HG03565 (cell line): ENCODE data around the gene EIF4E1B.

Source experiments
- ATAC-seq: cut with Tn5 transposase; IDR thresholded peaks from one replicate; pipeline ENCODE4 v1.9.1; 2021; ENCODE audit warnings: mild to moderate bottlenecking, moderate library complexity; ENCODE audit not compliant: unreplicated experiment

The EIF4E1B gene

DNA sequence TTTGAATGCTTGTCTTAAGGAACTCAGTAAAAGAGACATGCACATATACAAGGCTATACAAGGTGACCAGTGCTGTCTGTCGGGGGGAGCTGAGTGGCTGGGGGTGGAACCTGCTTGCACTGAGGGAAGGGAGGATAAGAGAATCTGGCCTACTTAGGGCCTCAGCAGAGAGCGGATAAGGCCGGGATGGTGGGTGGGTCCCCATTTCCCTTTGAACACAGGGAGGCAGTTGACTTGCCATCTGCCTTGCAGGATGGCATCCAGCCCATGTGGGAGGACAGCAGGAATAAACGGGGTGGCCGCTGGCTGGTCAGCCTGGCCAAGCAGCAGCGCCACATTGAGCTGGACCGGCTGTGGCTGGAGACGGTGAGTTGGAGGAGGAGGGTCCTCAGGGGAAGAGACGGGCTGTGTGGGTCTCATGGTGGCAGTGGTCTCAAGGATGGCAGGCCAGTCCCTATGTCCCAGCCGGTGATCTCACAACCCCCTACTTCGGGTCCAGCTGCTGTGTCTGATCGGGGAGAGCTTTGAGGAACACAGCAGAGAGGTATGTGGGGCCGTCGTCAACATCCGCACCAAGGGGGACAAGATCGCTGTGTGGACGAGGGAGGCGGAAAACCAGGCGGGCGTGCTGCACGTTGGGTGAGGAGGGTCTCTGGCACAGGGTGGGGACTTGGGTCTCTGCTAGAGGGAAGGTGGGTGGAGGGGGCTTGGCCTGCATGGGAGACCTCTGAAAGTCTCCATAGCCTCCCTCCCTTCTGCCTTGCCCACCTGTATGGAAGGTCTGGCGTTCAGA lies 14.6 kb downstream of the EIF4E1B start:
- no peak for ATAC-seq

DNA sequence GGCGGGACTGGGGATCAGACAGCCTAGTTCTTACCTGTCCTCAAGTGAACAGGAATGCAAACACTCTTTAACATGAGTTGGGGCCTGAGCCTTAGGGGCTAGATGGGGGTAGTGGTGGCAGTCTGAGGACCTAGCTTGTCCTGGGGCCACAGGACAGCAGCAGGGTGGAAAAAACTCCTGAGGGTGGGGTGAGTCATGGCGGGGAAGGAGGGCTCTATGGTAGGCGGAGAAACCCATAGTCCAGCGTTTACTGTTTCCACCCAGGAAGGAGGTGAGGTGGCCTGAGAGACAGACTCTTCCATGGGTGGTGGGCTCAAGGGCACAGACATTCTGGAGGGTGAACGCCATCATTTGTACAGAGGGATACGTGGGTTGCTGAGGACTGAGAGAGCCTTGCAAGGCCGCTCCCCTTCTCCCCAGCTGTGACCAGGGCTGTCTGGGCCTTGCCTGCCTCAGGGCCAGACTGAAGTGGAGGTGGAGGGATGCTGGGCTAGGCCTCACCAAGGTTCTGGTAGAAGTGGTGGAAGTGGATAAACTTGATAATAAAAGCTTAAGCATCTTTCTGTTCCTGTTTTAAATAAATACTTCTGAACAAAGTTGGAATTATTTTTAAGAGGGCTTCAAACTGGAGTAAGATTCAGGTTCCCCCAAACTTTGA lies 15.7 kb downstream of the EIF4E1B start:
- ATAC-seq, result no peak

DNA sequence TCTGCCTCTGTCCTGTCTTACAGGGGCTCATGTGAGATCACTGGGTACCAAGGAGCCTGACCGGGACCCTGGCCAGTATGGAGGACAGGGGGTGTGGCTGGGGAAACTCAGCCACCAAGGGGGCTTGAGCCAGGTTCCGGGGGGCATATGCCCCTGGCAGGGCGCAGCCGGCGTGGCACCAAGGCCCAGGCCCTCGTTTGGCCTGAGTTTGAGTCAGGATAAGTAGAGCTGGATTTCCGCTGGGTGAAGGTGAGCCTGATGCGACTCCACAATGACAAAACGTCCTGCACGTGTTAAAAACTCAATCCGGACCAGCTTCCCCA lies 16.2 kb downstream of the EIF4E1B start:
- ATAC-seq, result no peak

DNA sequence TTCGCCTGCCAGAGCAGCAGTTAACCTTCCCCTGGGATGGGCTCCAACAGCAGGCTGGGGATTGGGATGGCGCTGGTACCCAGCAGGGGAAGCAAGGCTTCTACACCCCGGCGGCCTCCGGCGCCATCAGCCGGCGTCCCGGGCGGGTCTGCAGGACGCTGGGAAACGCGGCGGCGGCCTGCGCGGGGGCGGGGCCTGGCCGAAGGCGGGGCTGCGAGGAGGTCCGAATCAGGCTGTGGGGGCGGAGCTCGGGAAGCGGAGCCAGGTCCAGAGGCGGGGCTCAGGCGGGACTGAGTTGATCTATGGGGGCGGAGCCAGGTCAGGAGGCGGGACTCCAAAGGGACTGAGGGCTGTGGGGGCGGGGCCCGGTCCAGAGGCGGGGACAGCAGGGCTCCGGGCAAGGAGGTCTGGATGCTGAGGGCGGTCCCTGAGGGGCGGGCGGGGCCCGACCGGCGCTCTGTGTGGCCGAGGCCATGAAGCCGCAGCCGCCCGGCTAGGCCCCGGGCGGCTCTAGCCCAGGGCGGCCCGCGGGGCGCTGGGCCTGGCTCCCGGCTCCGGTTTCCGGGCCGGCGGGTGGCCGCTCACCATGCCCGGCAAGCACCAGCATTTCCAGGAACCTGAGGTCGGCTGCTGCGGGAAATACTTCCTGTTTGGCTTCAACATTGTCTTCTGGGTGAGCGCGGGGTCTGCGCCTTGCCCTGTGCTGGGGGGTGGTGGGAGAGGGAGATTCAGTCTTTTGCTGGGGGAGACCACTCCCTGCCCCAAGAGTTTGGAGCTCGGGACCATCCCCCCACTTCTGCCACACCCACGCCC lies 16.8 kb downstream of the EIF4E1B start, which contains the start of gene TSPAN17:
TSPAN17 (plus strand) TSS at position 455 of the 813 bp plus-strand sequence; CDS start at position 587, 132 bp downstream.
- peak; percentile 91 for ATAC-seq

DNA sequence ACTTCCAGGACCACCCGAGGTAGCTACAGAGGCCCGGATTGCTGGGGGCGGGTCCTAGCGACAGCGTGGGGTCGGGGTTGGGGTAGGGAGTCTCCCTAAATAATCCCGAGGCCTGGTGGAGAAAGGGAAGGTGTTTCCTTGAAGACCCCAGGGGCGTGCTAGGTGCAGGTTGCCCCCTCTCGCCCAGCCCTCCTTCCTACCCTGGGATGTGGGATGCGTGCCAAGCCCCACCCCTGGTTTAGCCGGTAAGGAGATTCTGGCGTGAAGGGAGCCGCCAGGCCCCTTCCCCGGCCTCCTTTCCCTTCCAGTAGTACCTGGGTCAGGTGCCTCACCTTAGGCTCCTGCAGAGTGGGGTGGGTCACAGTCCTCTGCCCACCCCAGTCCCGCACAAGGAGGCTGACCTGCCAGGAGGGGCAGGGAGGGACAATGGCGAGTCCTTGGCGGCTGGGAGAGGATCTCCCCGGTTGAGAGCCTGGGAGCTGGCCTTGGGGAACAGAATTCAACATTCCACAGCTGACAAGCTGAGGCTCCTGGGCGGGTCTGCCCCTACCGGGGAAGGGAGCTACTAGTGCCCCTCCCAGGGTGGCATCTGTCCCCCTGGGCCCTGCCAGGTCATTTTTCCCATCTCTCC lies 17.5 kb downstream of the EIF4E1B start:
- ATAC-seq, result no peak

DNA sequence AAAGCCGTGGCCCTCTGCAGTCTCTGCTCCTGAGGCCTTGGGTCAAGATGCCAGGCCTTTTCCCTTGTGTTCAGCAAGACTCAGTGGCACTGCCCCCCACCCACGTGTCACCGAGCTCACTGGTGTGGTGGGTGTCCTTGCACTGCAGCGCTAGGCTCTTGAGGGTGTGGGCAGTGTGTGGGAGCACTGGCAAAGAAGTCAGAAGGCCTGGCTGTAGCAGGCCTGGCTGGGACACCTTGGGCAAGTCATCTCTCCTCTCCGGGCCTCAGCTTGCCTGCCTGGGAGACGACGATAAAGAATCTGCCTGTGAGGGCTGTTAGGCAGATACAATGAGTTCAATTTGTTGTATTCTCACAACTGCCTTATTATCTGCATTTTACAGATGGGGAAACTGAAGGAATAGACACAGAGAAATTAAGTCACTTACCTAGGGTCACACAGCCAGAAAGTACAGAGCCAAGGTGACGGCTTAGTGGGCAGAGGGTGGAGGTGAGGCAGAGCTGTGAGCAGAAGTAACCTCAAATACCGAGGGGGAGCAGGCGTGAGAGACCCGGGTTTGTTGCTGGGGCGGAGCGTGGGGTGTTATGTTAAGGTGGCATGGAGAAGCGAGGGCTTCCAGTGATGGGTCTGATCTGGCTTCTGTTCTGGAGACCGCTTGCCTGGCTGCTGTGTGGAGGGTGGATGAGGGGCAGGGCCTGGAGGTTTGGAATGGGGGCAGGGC lies 18.2 kb downstream of the EIF4E1B start:
- ATAC-seq, result no peak

DNA sequence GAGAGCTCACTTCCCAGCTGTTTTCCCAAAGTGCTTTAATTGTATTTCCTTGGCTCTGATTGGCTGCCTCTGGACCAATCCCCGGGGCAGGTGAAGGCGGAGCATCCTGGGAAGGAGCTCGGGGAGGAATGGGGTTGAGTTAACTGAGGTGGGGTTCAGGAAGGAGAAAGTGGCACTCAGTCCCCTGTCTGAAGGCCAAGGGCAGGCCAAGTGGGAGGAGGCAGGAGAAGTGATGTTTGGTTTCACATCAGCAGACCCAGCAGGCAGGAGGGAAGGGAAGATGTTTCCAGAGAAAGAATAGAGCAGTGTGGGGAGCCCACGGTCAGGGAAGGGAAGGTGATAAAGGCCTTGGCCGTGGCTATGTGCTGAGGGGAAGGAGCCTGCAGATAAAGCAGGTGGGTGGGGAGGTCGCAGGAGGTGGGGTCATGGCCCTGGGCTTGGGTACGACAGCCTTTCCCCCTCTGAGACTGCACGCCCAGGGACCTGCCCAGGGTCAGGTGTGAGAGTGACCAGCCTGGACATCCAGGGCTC lies 19.9 kb downstream of the EIF4E1B start:
- ATAC-seq, result no peak

DNA sequence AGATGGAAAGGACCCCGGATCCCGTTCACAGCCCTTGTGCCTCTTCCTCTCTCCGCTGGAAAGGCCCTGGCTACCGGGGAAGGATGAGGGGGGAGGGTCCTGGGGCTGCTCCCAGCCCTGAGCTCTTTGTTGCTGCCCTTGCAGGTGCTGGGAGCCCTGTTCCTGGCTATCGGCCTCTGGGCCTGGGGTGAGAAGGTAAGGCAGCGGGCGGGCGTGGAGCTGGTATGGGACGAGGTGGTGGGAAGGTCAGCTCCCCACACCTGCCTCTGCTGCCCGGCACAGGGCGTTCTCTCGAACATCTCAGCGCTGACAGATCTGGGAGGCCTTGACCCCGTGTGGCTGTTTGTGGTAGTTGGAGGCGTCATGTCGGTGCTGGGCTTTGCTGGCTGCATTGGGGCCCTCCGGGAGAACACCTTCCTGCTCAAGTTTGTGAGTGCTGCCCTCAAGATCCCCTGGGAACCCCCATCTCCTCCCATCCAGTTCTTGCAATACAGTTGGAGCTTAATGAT lies 21.1 kb downstream of the EIF4E1B start:
- ATAC-seq, result no peak

DNA sequence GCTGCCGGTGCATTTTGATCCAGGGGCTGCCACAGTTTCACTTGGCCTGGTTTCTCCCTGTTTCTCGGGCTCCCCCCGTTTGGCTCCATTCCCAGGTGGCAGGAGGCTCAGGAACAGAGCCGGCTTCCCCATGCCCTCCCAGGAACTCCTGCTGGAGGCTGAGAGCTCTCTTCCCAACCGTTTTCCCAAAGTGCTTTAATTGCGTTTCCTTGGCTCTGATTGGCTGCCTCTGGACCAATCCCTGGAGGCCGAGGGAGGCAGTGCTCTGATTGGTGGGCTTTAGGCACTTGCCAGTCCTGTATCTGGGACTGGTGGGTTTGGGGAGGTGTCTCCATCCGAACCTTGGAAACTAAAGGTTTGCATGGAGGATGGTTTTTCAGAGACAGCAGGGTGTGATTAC lies 21.7 kb downstream of the EIF4E1B start:
- no peak for ATAC-seq

DNA sequence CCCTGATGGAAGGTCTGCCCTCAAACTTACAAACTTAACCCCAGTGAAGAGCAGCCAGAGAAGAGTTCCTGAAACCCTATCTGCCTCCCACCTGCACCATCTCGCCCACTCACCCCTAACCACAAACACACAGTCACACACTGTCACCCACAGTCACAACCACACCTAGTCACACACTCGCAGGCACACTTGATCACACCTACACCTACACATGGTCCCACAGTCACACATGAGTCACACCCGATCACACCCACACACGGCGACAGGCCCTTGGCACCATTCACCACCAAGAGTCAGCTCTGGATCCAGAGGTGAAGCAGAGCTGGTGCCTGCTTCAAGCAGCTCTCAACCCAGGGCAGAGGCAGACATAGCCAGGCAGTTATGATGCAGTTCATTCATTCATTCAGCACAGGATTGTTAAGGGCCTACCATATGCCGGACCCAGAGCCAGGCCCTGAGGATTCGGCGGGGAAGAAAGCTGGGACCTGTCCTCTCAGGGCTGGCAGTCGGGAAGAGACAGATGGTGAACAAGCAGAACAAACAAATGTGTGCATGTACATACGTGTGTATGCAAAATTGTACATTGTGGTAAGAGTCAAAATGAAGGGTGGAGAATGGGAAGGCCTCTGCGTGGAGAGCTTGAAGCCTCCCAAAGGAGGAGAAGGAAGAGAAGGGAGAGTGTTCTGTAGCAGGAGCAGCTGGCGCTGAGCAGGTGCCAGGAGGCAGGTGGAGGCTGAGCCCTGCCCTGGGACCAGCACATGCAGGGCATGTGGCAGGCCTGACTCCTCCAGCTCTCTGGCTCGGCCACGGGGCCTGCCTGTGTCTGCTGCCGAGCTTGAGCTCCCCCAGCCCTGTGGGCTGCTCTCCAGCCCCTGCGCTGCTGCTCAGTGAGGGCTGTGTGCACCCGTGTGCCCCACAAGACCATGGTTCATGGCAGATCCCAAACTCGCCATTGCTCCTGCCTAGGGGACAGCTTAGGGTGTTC lies 23.2 kb downstream of the EIF4E1B start:
- ATAC-seq, result no peak

DNA sequence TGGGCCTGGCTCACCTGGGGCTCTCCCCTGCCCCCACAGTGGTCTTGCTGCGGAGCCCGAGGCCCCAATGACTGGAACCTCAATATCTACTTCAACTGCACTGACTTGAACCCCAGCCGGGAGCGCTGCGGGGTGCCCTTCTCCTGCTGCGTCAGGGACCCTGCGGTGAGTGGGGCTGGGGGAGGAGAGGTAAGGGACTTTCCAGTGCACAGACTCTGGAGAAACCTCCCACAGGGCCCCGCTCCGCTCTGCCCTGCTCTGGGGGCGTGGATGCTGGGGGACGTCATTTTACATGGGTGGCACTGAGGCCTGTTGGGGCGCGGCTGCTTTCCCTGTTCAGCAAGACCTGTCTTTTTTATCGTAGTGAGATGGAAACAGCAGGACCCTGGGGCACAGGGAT lies 24.4 kb downstream of the EIF4E1B start:
- ATAC-seq, result no peak

DNA sequence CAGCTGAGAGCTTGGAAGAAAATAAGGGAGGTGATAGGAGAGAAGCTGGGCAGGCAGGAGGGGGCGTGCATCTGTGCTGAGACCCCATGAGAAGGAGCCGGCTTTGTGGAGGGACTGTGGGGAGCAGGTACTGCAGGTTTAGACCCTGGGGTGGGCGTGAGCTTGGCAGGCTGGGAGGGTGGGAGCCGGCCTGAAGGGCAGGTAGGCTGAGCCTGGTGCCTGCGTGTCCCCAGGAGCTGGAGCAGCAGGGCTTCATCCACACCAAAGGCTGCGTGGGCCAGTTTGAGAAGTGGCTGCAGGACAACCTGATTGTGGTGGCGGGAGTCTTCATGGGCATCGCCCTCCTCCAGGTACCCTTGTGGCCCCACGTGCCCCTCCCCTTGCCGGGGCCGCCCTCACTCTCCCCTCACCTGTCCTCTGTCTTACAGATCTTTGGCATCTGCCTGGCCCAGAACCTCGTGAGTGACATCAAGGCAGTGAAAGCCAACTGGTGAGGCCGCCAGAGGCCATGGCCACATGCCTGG lies 26.1 kb downstream of the EIF4E1B start:
- ATAC-seq, result no peak

DNA sequence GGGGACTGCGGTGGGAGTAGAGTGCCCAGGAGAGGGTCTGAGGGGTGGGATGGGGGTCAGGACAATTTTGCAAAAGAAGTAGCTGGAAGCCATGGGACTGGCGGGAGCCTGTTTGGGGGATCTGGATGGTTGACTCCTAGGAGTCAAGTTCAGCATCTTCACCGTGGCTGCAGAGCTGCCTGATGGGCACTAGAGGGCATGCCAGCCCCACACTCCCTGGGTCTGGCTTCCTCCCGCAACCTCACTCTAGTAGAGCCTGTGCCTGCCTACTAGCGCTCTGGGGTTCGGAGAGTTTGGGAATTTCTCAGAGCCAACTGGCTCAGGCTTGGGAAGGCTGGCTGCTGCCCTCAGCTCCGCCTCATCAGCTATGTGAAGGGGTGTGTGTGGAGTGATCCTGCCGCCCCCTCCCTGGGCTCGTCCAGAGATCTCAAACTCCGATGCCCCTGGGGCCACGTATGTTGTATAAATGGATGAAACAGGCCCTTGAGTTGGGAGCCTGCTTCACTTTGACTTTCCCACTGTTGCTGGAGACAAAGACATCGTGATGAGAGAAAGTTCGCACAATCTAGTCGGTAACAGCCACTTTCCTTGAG lies 27.6 kb downstream of the EIF4E1B start:
- no peak for ATAC-seq

DNA sequence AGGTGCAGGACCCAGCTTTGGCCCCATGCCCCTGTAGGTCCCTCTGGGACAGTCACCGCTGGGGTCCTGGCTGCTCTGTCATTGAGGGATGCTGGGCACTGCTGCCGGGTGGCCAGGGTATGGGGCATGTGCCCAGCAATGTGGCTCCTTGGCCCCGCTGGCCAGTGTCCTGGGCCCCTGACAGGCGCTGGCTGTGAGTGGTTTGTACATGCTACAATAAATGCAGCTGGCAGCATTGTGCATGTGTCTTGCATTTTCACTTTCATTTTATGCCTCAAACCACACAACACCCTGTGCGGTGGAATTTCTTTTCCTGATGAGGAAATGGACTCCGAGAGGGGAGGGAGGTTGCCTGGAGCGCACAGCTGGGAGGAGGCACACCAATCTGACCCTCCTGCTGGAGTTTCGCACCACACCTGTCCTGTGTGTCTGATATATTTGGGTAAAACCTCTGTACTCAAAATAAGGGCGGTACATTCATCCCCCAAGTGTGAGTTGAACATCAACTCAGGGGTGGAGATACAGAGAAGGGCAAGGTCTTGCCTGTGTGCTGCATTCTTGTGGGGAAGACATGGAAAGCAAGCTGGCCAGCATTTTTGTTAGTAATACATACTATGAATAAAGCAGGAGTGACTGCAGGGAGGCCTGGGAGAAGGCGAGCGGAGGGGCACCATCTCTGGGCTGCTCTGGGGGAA lies 28.5 kb downstream of the EIF4E1B start:
- ATAC-seq, result no peak

DNA sequence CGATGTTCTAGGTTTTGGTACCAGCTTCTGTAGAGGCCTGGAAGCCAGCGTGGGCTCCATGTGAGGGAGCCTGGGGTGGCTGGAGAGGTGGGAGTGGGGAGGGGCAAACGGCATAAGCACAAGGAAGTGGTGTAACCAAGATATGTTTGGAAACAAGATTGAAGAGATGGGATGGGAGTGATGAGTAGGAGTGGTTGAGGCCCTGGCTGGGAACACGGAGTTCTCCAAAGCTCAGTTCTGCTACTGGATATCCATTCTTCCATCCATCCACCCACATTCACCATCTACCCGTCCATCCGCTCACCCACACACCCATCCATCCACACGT lies 29.0 kb downstream of the EIF4E1B start:
- no peak for ATAC-seq

DNA sequence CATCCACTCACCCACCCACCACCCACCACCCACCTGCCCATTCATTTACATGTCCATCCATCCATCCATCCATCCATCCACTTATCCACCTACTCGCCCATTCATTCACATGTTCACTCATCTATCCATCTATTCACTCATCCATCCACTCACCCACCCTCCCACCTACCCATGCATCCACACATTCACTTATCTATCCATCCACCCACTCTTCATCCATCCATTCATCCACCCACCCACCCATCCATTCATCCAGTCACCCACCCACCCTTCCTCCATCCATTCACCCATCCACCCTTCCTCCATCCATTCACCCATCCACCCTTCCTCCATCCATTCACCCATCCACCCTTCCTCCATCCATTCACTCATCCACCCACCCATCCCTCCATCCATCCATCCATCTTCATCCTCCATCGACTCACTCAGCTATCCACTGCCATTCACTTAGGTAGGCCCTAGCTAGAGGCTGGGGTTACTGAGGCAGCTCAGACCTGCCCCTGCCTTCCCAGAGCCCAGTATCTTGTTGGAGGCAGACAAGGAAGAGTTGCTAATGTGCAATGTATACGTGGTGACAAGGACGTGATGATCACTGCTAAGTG lies 29.5 kb downstream of the EIF4E1B start:
- ATAC-seq, result no peak

DNA sequence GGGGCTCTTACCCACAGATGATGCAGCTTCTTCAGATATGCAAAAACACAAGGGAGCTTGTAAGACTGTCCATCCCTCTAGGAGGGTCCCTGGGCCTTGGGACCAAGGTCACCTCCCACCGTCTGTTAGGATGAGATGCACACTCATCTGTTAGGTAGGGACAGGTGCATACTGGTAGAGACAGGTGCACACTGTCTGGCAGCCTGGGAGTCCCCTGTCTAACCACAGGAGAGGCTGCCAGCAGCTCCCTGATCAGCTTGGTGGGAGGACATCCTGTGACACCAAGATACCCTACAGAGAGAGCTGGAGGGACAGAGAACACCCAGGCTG lies 30.0 kb downstream of the EIF4E1B start:
- ATAC-seq, result peak; percentile 20
